ENCODE measurements around the gene MRPL24. TPM values are rescaled to one million over a fixed set of nuclear protein-coding genes. Genes with fewer than 3 reads are reported as not detected.

MRPL24 gene
- total and polyA plus RNA-seq, 8 donors: 39.8 to 68.6 (median 48.3) TPM

- FAIRE-seq (no peak), DNase-seq (peak in 4 of 6 donors; percentile 41 to 66 (median 50)), ATAC-seq (peak; percentile 20 to 57 (median 30))
- Histone ChIP-seq H3K4me3 (peak overlapping the region; percentile 7 to 48 (median 26)), H3K4me1 (peaks cover 9 to 22% (median 17%) of the 10 kb centered on the region in 3 donors), H3K27ac (no peak overlapping the region), H3K27me3 (peaks cover 0 to 6% (median 0%) of the 10 kb centered on the region in 4 donors), H3K36me3 (no peaks in the 10 kb centered on the region), H3K9me3 (no peaks in the 10 kb centered on the region)
- WGBS, 2 donors: 17 to 18% methylated on average over 26 to 29 of the region's 29 CpGs
- intact Hi-C loops (cut with DNase I): no loop called here
- no peak for TF ChIP-seq CTCF (IDR thresholded peaks at IDR 0.05)
These were observed 34.1 kb downstream of the MRPL24 start for GRCh38 chr1:156706657-156707416.

- FAIRE-seq: no peak
- Histone ChIP-seq H3K27ac (no peak overlapping the region), H3K27me3 (peaks cover 0 to 6% (median 0%) of the 10 kb centered on the region in 4 donors), H3K9me3 (no peaks in the 10 kb centered on the region), H3K36me3 (no peaks in the 10 kb centered on the region), H3K4me3 (peak overlapping the region; percentile 7 to 48 (median 26)), H3K4me1 (peaks cover 9 to 22% (median 17%) of the 10 kb centered on the region in 3 donors)
- WGBS, 2 donors: 2% methylated on average over 44 to 45 of the region's 45 CpGs
- peak; percentile 57 to 73 (median 64) for TF ChIP-seq CTCF (IDR thresholded peaks at IDR 0.05)
- peak; percentile 37 to 84 (median 63) for DNase-seq
- ATAC-seq: peak; percentile 64 to 75 (median 70)
- intact Hi-C loops (cut with DNase I): no loop called here
These were observed 34.8 kb downstream of the MRPL24 start for GRCh38 chr1:156705918-156706656.

- peak; percentile 15 to 36 (median 27) for ATAC-seq
- H3K4me1 ChIP-seq: peaks cover 9 to 22% (median 17%) of the 10 kb centered on the region in 3 donors
- peak within 1 kb of the TSS; percentile 7 to 48 (median 26) for H3K4me3 ChIP-seq
- FAIRE-seq: no peak
- peaks cover 0 to 6% (median 0%) of the 10 kb centered on the region in 4 donors for H3K27me3 ChIP-seq
- intact Hi-C loops (cut with DNase I): no loop called here
- no peak within 1 kb of the TSS for H3K27ac ChIP-seq
- 1% methylated on average over 41 to 42 of the region's 42 CpGs for WGBS, 2 donors
- peak in 3 of 6 donors; percentile 57 to 83 (median 75) for DNase-seq
- H3K9me3 ChIP-seq: no peaks in the 10 kb centered on the region
- H3K36me3 ChIP-seq: no peaks in the 10 kb centered on the region
- no peak for TF ChIP-seq CTCF (IDR thresholded peaks at IDR 0.05)
These were observed 35.5 kb downstream of the MRPL24 start, which contains the start of gene CRABP2 for GRCh38 chr1:156705321-156705917. Gene CRABP2, minus strand, starts transcription at chr1:156705583. Its CDS starts 137 bp downstream, at chr1:156705446.

DNA sequence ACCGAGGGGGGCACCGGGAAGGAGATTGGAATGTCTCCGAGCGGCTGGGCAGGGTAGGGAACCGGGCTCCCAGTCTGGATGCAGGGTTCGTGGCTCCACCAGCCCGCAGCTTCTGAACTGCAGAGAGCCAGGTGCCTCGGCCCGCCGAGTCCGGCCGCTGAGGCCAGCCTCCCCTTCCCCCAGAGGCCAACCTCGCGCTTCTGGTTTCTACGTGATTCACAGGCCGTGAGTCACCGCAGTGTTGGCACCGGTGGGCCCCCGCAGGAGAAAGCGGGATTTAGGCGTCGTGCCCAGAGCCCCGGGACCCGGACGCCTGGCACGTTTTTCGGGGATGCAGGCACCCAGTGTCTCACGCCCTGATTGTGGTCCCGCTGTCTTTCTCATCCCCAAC lies 36.0 kb downstream of the MRPL24 start:
- 2 to 4% methylated on average over 29 of the region's 29 CpGs for WGBS, 2 donors
- Histone ChIP-seq H3K36me3 (no peaks in the 10 kb centered on the region), H3K9me3 (no peaks in the 10 kb centered on the region), H3K27me3 (peaks cover 0 to 6% (median 0%) of the 10 kb centered on the region in 4 donors), H3K4me1 (peaks cover 9 to 22% (median 17%) of the 10 kb centered on the region in 3 donors), H3K4me3 (peak overlapping the region in 3 of 4 donors; percentile 21 to 48 (median 30)), H3K27ac (no peak overlapping the region)
- TF ChIP-seq CTCF (IDR thresholded peaks at IDR 0.05): no peak
- DNase-seq: peak in 5 of 6 donors; percentile 42 to 78 (median 74)
- no peak for FAIRE-seq
- ATAC-seq: peak; percentile 39 to 72 (median 56)
- intact Hi-C loops (cut with DNase I): no loop called here
